PC-9 (cell line): Measurements from ENCODE around the gene ABHD5. TPM values are rescaled to one million over a fixed set of nuclear protein-coding genes. Genes with fewer than 3 reads are reported as not detected.

Experiments
- BruUV-seq: library from RNA; stranded (reverse); fragments of 400-500 nt; replicated peaks from 2 replicates; lab custom pipeline; 2021; lab: Mats Ljungman, UMichigan
- CTCF ChIA-PET: fragments of 300-600 bp; sonication (Branson Sonifier 250); formaldehyde crosslinking; loops from one replicate; lab custom pipeline; 2022; ENCODE audit warnings: antibody characterized with exemption; lab: Charles Lee
- POLR2A ChIA-PET: fragments of 300-600 bp; sonication (Branson Sonifier 250); formaldehyde crosslinking; loops from one replicate; lab custom pipeline; 2022; ENCODE audit warnings: antibody characterized with exemption; ENCODE audit not compliant: unreplicated experiment; lab: Charles Lee
- DNase-seq, 2 experiments: peaks; one replicate each; pipeline versions ENCODE4 v3.0.0 to v3.0.0-alpha.2; 2015 to 2022; ENCODE audit warnings: mixed read lengths in 1 of 2
- H2AFZ ChIP-seq: fragments of 200-600 bp; sonication (generic); 2 replicates; pipeline ENCODE4 v1.8.1; 2017; ENCODE audit warnings: antibody characterized with exemption
- H3F3A ChIP-seq: fragments of 200-600 bp; sonication (generic); 2 replicates; pipeline ENCODE4 v1.8.1; 2017; ENCODE audit warnings: antibody characterized with exemption, mild to moderate bottlenecking, low read depth; ENCODE audit not compliant: insufficient read depth
- H3K27ac ChIP-seq: fragments of 200-600 bp; sonication (generic); 2 replicates; pipeline ENCODE4 v1.6.1; 2016; ENCODE audit warnings: mixed run types
- H3K27me3 ChIP-seq: fragments of 200-600 bp; sonication (generic); 2 replicates; pipeline ENCODE4 v1.6.1; 2016; ENCODE audit warnings: low read depth, mixed run types; ENCODE audit not compliant: insufficient read depth
- H3K36me3 ChIP-seq: fragments of 200-600 bp; sonication (generic); 2 replicates; pipeline ENCODE4 v1.6.1; 2016; ENCODE audit warnings: low read depth, mixed run types
- H3K4me1 ChIP-seq: fragments of 200-600 bp; sonication (generic); replicated peaks from 2 replicates; pipeline ENCODE4 v1.6.1; 2016; ENCODE audit warnings: mixed run types; ENCODE audit not compliant: insufficient read depth
- H3K4me2 ChIP-seq: fragments of 200-600 bp; sonication (generic); 2 replicates; pipeline ENCODE4 v1.6.1; 2017; ENCODE audit warnings: mixed run types
- H3K4me3 ChIP-seq: fragments of 200-600 bp; sonication (generic); 2 replicates; pipeline ENCODE4 v1.6.1; 2016; ENCODE audit warnings: mixed run types
- H3K79me2 ChIP-seq: fragments of 200-600 bp; sonication (generic); 2 replicates; pipeline ENCODE4 v1.6.1; 2017; ENCODE audit warnings: low read depth, mixed run types
- H3K9me2 ChIP-seq: fragments of 200-600 bp; sonication (generic); 2 replicates; pipeline ENCODE4 v1.8.1; 2017; ENCODE audit warnings: mild to moderate bottlenecking; ENCODE audit not compliant: insufficient read depth
- H3K9me3 ChIP-seq: fragments of 200-600 bp; sonication (generic); 2 replicates; pipeline ENCODE4 v1.8.1; 2016; ENCODE audit warnings: low read depth; ENCODE audit not compliant: insufficient read depth
- H4K20me1 ChIP-seq: fragments of 200-600 bp; sonication (generic); 2 replicates; pipeline ENCODE4 v1.8.1; 2017; ENCODE audit not compliant: insufficient read depth
- EZH2 ChIP-seq: fragments of 200-600 bp; sonication (generic); IDR thresholded peaks from 2 replicates; pipeline ENCODE4 v1.8.0; 2017; ENCODE audit warnings: antibody characterized with exemption, low read depth
- intact Hi-C: fragments of 100-400 bp; cut with micrococcal nuclease; formaldehyde crosslinking; loops from one replicate; pipeline ENCODE4 v1.10.0; 2022; ENCODE audit not compliant: unreplicated experiment
- total RNA-seq: library from RNA; stranded (reverse); gene quantifications from 2 replicates; pipeline ENCODE4 v1.2.3, GENCODE V29; 2021
- TF ChIP-seq, protein P1 (sequence below): fragments of 200-600 bp; sonication (generic); conservative IDR thresholded peaks from 2 replicates; pipeline ENCODE4 v1.6.1; 2017; ENCODE audit warnings: mixed run types, antibody characterized with exemption, mild to moderate bottlenecking, moderate library complexity

Gene ABHD5
- total RNA-seq, 1 experiment from 2014 or later: 19.9 TPM

DNA sequence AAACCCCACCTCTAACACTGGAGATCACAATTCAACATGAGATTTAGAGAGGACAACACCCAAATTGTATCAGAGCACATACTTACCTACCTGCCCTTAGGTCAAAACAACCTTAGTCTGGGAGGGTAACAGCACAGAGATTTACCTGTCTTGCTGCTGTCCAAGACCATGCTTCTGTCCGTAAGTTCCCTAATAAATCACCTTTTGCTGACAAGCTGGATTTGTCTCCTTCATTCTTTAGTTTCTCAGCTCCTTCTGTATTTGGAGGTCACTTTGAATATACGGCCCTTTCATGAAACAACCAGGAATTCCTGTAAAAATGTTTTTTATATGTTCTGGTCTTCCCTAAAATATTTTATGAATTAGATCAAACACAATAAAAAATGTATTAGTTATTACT lies 1.6 kb upstream of the ABHD5 start:
- peak overlapping the region; percentile 96 for H2AFZ ChIP-seq
- POLR2A ChIA-PET: no interaction called here
- peak overlapping the region; percentile 97 for H3K4me2 ChIP-seq
- H4K20me1 ChIP-seq: no peaks in the 10 kb centered on the region
- CTCF ChIA-PET: no interaction called here
- H3K79me2 ChIP-seq: peaks cover 28% of the 10 kb centered on the region
- peaks cover 20% of the 10 kb centered on the region for H3F3A ChIP-seq
- H3K9me3 ChIP-seq: no peaks in the 10 kb centered on the region
- no TSS peak for BruUV-seq
- H3K4me1 ChIP-seq: peaks cover 37% of the 10 kb centered on the region
- no peaks in the 10 kb centered on the region for H3K36me3 ChIP-seq
- H3K4me3 ChIP-seq: peak overlapping the region; percentile 68
- TF ChIP-seq, protein P1, sequence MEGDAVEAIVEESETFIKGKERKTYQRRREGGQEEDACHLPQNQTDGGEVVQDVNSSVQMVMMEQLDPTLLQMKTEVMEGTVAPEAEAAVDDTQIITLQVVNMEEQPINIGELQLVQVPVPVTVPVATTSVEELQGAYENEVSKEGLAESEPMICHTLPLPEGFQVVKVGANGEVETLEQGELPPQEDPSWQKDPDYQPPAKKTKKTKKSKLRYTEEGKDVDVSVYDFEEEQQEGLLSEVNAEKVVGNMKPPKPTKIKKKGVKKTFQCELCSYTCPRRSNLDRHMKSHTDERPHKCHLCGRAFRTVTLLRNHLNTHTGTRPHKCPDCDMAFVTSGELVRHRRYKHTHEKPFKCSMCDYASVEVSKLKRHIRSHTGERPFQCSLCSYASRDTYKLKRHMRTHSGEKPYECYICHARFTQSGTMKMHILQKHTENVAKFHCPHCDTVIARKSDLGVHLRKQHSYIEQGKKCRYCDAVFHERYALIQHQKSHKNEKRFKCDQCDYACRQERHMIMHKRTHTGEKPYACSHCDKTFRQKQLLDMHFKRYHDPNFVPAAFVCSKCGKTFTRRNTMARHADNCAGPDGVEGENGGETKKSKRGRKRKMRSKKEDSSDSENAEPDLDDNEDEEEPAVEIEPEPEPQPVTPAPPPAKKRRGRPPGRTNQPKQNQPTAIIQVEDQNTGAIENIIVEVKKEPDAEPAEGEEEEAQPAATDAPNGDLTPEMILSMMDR: no peak
- TF ChIP-seq EZH2: no peak
- intact Hi-C loops: no loop called here
- no peak for DNase-seq
- no peaks in the 10 kb centered on the region for H3K9me2 ChIP-seq
- H3K27me3 ChIP-seq: no peaks in the 10 kb centered on the region
- peak overlapping the region; percentile 88 for H3K27ac ChIP-seq

DNA sequence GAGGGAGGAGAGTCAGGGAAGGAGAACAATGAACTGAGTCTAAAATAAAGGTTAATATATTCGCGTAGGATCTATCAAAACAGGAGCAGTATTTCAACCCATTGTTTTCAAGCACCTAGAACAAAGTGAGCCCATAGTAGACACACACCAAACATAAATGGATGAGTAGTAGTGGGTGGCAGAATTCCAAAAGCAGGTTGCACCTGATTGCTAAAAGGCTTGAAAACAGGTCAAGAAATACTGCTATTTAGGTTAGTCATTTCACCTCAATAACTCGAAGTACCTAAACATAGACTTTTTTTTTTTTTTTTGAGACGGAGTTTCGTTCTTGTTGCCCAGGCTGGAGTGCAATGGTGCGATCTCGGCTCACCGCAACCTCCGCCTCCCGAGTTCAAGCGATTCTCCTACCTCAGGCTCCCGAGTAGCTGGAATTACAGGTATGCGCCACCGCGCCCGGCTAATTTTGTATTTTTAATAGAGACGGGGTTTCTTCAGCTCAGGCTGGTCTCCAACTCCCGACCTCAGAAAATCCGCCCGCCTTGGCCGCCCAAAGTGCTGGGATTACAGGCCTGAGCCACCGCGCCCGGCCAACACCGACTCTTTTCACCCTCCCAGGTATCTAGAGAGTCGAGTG lies 855 bp upstream of the ABHD5 start:
- TSS peak; percentile 62 for BruUV-seq
- CTCF ChIA-PET: interaction anchor here (0.6 to 0.7 kb wide), 5 partner anchors 18 to 509 kb away, joined by 3 to 12 read pairs (median 4); partner anchors contain the start of gene ANO10
- POLR2A ChIA-PET: interaction anchor here (0.7 to 1.0 kb wide), 4 partner anchors 51 to 134 kb away, joined by 3 to 23 read pairs (median 9); no protein-coding TSS in a partner anchor

More for the DNA sequence above, 855 bp upstream of the ABHD5 start:
- H3K36me3 ChIP-seq: no peaks in the 10 kb centered on the region
- peak overlapping the region; percentile 96 for H2AFZ ChIP-seq
- peak overlapping the region; percentile 88 for H3K27ac ChIP-seq
- TF ChIP-seq, protein P1: no peak
- TF ChIP-seq EZH2: no peak
- no peaks in the 10 kb centered on the region for H3K27me3 ChIP-seq
- H3K9me2 ChIP-seq: no peaks in the 10 kb centered on the region
- H3K9me3 ChIP-seq: no peaks in the 10 kb centered on the region
- peak overlapping the region; percentile 97 for H3K4me2 ChIP-seq
- DNase-seq: peak in 1 of 2 experiments; percentile 55
- peaks cover 35% of the 10 kb centered on the region for H3K79me2 ChIP-seq
- peak overlapping the region; percentile 68 for H3K4me3 ChIP-seq
- intact Hi-C loops: loop anchor here (1.0 to 5.0 kb wide), 9 partner anchors 51 to 507 kb away; partner anchors contain the start of gene ANO10
- H3F3A ChIP-seq: peaks cover 20% of the 10 kb centered on the region
- H3K4me1 ChIP-seq: peaks cover 43% of the 10 kb centered on the region
- no peaks in the 10 kb centered on the region for H4K20me1 ChIP-seq
